HG02884 (cell line): ENCODE measurements around the gene LNX1.

Experiments
- ATAC-seq: cut with Tn5 transposase; IDR thresholded peaks from one replicate; pipeline ENCODE4 v1.9.1; 2021; ENCODE audit warnings: mild to moderate bottlenecking, moderate library complexity; ENCODE audit not compliant: unreplicated experiment

The LNX1 gene

DNA sequence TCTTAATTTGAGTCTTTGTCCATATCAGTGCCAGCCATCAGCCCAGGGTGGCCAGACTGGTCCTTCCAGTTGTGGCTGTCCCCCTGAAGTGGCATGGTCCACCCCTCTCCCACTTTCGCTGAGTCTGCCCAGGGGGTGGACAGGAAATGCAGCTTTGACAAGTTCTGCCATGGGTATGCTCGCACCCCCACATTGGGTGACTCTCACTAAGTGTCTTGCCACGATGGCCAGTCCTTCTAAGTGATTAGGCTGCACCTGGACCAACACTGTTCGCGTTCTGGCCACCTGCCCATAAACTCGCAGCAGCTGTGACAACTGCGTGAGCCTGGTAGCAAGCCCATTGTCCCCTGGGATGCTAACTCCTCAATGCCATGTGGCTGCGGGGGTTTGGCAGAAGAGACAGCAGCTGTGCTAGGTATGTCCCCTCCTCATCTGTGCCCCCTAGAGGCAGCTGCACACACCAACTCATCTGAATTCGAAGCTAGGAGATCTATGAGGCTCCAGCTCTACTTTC, 10.0 kb upstream of the LNX1 start:
- no peak for ATAC-seq

DNA sequence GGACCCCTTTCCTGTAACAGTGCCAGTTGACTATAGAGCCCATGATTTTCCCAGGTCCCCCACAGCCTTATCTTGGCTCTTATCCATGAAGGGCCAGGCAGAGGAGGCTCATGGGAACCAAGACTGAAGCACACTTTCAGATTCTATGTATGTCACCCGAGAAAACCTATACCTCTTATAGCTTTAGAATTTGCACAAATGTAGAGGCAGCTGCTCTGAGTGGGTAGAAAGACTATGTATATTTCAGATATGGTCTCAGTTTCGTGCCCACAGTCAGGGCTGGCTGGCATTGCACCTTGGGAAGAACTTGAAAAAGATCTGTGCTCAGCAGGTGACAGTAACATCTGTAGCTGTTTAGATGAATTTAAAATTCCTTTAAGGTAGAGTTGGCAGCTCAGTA, 8.3 kb upstream of the LNX1 start:
- peak; percentile 73 for ATAC-seq

DNA sequence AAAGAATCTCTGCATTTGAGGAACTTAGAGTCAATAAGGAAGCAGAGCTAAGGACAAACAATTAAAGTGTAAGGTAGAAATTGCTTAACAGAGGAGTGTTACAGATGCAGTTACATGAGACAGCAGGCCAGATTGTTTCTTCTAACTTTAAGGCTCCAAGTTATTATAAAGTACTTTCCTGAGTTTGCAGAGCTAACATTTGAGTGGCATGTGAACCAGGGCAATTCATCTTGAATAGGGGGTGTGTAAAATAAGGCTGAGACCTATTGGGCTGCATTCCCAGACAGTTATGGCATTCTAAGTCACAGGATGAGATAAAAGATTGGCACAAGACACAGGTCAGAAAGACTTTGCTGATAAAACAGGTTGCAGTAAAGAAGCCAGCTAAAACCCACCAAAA, 7.6 kb upstream of the LNX1 start:
- no peak for ATAC-seq

DNA sequence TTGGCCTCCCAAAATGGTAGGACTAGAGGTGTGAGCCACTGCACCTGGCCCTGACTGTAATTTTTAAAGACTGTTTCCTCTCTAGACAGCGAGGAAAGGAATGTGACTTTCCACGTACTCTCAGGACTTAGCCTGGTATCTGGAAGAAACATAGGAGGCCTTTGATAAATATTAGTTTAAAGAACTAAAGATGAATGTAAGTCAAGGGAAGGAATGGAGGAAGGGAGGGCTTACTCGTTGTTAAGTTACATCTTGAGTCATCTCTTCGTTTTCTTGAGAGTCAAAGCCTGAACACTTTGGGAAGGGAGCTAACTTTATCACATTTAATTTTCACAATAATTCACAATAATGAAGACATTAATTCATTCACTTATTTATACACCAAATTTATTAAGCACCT, 7.2 kb upstream of the LNX1 start:
- ATAC-seq, result no peak

DNA sequence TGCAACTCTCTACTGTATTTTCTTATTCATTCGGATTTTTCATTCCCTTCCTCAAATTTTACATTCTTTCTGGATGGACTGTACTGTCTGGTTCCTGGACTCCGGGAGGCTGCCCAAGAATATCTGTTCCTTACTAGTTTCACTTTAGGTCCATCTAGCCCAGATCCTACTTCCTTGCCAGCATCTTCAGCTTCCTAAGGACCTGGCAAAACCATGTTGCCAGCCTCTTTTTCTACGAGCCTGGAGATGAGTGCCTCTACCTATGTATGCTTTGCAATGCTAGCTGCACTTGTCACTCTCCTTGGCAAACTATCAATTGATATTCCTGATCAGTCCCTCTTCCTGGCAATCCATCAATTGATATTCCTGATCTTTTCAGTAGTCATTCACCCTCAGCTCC, 5.6 kb upstream of the LNX1 start:
- no peak for ATAC-seq

DNA sequence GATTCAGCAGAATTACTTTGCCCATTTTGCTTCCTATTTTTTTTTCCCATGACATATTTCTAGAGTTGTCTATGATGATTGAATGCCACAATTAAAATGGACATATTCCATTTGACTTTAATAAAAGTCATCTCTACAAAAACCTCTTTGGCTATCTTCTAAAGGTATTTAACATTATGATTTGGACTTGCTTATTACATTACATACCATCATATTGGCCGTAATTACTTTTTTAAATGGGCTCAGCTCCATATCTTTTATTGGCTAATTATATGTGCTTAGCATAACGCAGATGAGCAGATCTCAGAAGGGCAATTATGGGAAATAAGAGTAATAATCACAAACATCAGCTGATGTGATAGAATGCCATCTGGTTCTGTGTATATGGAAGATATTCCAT, 4.5 kb upstream of the LNX1 start:
- no peak for ATAC-seq

DNA sequence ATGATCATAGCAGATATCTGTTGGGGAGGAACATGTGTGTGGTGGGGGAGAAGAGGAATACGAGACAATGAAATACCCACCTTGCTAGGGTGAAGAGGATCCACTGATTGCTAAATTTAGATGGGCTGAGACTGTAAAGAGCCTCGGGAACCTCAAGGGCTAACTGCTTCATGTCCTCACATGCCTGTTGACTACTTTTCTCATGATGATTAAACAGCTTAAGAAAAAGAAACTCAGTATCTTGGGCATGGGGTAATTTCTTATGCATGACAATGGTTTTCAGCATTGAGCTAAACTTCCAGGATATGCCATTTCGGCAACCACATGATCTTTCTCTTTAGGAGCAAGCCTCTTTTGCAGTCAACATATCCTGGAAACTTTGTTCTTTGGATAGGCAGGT, 3.9 kb upstream of the LNX1 start:
- no peak for ATAC-seq

DNA sequence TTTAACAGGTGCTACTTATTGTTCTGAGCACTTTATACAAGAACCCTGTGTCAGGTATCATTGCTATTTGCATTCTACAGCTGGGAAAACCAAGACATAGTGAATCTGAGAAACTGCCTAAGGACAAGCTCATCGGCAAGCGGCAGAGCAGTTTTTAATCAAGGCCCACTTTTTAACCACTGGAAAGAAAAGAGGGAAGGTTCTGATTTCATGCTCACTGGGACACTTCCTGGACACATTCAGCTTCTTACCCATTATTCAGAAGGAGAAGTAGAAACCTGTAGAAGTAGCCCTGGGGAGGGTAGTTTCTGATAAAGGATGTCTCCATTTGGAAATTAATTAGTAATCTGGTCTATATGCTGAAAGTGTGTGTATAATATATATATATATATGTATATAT, 2.5 kb upstream of the LNX1 start:
- no peak for ATAC-seq

DNA sequence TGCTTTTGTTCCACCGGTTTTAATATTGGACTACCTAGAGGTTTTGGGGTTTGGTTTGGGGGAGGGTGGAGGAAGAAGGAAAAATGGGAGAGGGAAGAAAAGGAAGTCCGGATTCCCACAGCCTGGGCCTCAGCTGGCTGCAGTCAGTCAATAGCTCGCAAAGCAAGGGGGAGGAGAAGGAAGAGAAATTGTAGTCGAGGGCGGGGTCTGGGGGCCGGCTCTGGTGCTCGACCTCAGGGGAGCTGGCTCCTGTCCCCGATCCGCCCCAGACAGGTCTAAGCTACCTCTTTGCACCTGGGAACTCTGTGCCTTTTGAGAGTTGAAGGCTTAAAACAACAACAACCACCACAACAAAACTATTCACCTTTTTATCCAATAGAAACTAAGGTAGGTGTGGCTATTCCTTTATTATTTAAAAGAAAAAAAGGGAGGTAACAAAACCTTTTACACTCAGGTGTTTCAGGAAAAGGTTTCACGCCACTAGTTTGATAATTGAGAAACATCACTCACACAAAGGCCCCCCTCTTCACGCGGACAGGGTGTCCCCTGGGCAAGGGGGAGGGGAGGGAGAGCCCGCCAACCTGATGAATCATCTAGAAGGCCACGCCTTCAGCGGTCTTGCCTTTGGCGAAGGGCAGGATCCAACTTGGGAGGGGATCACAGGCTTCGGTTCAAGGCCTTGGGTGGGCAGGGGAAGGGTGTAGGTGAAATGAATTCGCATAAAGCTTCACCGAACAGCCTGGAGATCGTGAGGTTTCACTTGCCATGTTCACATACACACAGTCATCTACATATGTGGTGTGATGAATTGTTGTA, 1.6 kb upstream of the LNX1 start:
- no peak for ATAC-seq

DNA sequence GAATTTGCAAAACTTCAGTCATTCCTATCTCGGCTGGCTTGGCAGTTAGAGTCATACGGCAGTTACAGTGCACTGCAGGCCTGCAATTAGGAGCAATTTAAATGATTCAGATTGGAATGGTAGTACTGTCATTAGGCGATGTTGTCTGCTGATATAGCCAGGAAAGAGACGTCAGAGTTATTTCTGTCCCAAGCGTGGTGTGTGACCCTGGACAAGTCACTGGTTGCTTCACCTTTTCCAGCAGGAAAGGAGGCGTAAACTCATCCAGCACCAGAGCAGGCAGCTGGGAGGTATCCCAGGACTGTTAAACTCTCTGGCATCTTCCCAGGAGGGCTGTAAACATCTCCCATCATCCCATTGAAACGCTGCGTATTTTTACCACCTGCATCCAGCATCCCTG, 836 bp upstream of the LNX1 start:
- ATAC-seq, result no peak

DNA sequence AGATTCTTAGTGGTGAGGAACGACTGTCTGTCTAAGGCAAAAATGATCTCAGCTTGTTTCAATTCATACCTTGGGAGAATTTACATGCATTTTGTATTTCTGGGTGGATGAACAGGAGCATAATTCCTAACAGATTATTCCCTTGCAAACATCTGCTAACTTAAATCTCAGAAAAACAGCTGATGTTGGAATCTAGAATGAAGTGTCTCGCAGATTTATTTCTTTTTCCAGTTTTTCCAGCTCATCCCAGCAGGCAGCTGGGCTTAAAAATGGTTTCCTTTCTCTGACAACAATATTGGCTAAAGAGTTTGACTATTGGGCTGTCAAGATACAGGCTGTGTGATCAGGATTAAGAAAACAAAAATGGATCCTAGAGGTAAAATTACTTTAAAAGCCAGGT, 1.1 kb downstream of the LNX1 start:
- no peak for ATAC-seq

DNA sequence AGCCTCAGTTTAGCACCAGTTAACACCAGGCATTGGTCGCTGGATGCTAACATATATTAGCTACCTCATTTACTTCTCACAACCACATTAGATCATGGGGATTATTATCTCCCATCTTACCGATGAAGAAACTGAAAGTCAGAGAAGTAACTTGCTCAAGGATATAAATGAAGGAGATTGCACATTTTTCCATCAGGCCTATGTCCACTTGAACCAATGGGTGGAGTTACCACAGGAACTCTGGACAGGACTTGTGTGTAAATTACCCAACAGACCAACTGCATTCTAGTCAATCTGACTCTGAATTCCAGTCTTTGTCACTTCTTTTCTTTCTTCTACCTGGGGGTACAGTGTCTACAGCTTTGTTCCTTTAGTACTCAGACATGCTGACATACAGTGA, 1.8 kb downstream of the LNX1 start:
- no peak for ATAC-seq

DNA sequence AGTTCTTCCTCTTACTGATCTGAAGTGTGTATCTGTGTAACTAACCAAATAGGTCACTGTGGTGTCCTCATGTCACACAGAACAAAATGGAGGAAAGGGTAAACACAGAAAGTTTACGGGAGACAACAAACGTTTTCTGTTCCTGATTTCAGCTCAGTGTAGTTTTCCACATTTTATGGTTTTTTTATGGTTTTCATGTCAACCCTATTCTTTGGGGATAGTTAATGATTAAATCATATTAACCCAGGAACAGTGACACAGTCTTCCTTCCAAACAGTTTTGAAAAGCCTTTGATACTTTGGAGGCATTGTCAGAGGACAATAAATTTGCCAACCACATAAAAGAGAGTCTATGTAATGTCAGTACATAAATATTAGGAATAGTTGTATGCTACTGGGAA, 4.2 kb downstream of the LNX1 start:
- no peak for ATAC-seq

DNA sequence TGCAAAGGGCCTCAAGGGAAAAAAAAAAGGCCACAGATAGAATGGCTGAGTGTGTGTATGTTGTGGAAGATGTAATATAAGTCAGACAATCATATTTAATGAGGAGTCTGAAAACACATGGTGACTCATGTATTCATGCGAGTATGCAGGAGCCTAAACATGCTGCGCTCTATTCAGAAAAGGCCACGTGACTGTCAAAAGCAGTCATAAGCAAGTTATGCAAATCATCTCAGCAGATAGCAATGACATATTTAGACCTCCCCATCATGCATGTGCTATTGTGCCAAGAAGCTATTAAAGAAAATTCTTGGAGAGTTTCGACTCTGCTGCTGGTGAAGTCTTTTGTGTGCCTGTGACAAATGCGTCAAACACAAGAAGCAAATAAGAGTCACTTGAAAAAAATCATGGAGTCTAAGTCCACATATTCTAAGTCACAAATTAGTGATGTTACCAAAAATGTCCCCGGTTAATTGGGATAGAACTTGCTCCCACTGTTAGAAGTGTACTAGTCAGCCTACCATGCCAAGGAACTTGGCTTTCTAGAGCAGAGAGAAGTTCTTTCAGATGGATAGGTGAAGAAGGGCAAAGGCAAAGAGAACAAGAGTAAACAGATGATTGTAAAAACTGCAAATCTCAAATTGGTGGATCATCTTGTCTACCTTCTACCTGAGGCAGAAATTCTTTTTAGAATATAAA, 5.0 kb downstream of the LNX1 start:
- ATAC-seq, result no peak

DNA sequence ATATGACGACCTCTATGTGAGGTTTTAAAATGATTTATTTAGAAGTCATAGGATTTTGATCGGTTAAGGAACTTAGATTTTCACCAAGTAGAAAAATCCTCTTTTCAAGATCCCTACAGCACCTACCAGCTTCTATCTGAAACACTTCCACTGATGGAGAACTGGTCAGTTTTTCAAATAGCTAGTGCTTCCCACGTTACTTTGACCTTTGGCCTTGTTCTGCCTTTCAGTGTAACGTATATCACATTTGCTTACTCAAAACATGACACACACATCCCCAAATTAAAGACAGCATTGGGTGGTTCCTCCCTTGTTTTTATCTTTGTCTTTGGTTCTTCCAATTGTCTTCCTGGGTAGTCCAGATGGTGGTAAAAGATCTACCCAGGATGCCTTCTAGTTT, 6.6 kb downstream of the LNX1 start:
- no peak for ATAC-seq

DNA sequence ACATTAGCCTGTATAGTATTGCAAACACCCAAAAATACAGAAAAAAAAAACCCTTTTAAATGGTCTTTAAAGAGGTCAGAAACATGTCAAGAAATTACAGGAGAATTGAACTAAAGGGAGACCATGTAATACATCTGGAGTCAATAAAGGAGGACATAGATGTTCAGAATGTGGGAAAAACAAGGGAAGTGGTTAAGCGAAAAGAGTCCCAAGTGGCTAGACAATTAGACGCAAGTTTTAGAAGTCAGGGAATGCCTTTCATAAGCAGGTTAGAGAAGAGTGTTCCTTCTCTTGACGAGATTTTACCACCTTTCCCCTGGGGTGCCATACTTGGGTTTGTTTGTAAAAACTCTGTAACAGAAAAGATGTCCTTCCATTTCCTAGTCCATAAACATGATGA, 7.8 kb downstream of the LNX1 start:
- no peak for ATAC-seq

DNA sequence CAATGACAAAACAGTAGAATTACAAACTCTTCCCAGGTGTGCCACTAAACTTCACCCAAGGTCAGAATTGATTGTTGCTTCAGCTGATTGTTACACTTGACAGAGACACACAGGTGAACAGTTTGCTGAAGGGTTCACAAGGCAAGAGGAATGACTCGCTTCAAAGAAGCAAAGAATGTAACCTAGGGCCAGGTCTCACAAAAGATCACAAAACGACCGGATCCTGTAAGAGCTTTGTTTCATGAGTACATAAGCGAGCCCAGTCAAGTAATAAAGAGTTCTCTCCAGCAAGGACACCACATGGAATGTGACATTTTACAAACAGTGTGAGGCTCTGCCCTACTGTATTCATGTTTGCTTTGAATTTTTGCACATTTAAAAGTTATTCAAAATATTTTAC, 9.1 kb downstream of the LNX1 start:
- no peak for ATAC-seq

DNA sequence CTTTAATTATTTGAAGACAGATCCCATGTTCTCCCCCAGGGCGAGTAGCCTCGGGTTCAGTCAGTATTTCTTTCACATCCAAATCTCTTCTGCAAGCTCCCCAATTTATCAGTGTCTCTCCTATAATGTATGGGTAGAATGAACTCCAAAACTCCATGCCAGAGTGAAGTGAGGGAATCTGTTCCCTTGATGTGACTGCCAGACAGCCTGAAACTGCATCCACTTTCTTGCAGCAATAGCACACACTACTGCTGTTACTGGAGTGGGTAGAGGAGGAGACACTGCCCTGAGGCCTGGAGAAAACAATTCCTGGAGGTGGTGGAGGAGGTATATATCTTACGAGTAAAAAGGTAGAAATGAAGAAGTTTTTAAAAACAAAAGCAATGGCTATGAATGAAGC, 11.0 kb downstream of the LNX1 start:
- no peak for ATAC-seq

DNA sequence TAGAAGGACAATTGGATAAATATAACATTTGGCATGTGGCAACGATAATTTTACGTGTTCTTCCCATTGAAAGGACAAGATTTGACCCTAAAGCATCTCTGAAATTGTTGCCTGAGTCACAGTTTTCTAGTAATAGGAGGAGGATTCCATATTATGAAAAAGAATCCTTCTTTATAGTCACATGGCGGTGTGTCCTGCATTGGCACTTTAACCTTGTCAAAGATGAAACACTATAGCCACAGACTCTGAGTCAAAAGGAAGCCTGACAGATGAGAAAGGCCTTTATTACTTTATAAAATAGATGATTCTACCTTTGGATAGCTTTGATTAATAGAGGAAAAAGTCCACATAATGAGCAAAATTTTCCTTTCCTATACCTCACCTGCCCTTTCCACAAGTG, 11.5 kb downstream of the LNX1 start:
- no peak for ATAC-seq

DNA sequence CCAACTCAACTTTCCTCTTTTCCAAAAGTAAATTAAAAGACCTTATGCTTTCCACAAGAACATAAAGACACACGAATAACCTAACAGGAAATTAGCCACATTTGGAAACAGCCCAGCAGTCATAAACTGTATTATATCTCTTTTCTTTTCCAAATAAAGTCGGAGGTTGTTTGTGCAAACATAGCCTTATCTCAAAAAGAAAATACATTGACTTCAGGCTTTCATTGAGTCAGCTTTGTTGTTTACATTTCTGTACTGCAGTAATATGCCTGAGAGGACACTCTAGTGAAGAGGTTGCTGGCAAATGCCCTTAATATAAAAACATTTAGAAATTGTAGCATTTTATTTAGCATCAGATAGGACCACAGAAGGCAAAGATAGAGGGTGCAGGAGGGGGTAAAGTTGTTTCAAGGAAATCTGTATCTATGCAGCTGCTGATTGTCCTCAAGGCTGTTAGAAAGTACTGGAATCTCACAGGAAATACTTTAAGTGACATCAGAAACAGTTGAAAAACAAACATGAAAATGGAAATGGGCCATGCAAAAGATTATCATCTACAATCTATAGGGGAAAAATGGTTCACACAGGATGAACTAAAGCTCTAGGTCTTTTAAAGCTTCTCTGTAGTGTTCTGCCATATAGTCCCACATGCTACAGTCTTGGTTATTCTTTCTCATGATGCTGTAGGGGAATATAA, 14.5 kb downstream of the LNX1 start:
- ATAC-seq, result no peak

DNA sequence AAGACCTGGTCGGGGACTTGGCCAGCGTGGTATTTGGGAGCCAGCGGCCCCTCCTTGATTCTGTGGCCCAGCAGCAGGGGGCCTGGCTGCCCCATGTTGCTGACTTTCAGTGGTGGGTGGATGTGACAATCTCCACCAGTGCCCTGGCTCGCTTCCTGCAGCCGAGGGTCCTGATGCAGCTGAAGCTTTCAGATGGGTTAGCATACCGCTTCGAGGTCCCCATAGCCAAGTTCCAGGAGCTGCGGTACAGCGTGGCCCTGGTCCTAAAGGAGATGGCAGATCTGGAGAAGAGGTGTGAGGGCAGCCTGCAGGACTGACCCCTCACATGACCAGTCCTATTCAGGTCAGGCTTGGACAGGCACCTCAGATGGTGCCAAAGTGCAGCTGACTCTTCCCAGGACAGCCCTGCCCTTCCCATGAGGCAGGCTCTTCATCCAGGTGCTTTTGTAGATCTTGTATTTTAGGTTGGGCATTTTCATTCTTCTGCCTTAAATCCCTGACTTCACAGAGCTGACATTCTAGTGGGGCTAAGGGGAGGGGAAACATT, 15.1 kb downstream of the LNX1 start:
- no peak for ATAC-seq

DNA sequence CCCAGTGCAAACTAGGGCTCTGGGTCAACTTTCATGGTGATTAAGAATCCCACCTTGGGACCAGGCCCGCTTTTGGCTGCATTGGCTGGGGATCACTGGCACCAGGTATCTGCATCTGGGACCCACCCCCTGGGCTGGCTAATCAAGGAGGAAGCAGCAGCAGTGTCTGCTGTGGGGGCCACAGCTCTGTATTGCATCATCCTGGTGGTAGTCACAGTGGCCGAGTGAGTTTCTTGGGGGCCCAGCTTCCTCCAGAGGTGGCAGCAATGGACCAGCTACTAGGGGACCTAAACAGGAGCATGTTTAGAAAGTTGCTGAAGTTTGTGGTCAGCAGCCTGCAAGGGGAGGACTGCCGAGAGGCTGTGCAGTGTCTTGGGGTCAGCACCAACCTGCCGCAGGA, 15.7 kb downstream of the LNX1 start:
- no peak for ATAC-seq
